Measurements from ENCODE around the gene TRPC4AP.

Gene TRPC4AP

DNA sequence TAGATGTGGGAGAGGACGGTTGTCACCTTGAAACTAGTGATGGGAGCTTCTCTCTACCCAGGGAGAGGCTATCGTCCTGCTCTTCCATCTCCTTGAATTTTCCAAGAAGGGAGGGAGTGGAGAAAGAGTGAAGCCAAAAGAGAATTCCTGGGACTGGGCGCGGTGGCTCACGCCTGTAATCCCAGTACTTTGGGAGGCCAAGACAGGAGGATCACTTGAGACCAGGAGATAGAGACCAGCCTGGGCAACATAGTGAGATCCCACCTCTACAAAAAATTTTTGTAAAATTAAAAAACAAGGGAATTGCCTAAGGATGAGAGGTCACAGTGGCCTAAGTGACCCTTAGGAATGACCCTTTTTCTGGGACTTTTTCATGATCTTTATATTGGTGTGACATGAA lies 128.1 kb downstream of the TRPC4AP start:
- DNase-seq, result no peak

DNA sequence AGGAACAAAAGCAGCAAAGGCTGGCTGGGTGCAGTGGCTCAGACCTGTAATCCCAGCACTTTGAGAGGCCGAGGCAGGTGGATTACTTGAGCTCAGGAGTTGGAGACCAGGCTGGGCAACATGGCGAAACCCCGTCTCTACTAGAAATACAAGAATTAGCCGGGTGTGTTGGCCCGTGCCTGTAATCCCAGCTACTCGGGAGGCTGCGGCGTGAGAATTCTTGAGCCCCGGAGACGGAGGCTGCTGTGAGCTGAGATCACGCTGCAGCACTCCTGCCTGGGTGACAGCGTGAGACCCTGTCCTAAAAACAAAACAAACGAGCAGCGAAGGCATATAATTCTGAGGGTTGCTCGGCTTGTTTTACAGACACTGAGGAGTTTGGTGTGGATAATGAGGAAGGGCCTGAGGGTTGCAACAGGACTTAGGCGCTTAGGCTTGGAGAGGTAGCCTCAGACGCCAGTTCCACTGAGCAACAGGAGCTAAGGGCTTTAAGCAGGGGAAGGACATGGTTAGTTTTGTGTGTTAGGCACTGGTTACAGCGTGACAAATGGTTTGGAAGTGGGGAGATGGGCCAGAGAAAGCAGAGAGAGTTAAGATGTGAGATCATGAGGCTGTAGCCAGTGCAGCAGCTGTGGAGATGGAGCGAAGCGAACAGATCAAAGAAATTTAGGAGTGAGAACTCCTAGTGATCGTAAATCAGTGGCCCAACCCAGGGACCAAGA lies 135.7 kb downstream of the TRPC4AP start:
- DNase-seq, result no peak

DNA sequence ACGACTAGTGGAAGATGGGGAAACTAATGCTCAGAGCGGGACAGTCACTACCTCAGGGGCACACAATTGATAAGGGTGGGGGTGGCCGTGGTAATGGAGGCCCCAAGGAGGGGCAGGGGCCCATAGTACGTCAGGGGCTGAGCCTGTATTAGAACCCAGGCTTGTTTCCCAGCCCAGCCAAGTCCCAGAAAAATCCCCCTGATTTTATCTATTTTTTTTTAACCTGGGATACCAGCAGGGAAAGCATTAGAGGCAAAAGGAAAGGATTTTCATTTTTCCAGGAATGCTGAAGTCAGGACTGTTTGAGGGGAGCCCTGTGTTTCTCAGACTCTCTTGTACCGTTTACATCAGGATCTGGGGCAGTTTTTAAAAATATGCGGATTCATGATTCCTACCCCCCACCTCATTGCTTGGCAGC lies 136.6 kb downstream of the TRPC4AP start:
- no peak for DNase-seq

DNA sequence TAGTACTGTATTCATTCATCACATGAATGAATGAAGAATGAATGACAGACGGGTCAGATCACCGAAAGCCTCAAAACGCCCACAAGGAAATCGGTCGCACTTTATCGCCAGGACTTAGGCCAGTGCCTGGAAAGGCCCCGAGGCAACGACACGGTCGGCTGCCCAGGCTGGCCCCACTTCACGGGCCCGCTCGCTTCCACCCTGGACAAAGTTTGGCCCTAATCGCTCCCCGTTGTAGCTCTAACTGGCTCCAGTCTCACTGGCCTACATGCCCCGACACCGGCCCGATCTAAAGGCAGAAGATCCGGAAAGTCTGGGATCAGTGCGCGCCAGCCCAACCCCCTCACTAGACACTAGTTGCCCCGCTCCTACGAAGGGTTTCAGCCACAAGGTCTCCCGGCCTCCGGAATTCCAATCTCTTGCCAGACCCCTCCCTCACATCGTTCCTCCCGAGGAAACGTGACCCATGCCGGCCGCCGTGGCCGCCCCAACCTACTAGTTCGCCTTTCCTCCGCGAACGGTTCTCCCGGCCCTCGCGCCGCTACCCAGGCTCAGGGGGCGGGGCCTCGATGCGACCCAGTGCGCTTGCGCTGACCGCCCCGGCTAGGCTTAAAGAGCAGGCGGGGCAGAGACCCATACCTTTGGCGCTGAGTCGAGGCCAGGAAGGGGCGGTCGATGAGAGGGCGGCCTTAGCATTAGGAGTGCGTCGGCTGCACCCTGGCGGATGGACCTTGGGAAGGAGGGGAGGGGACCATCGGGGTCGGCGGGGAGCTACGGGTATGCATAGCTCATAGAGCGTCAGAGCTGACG lies 137.2 kb downstream of the TRPC4AP start, which contains the start of the genes GSS and MYH7B:
GSS (minus strand) TSS at position 576 of the 810 bp plus-strand sequence. CDS start 3,954 bp downstream, outside the sequence.
MYH7B (plus strand) TSS at position 638 of the 810 bp plus-strand sequence. CDS start 22,138 bp downstream, outside the sequence.
- peak; percentile 98 for DNase-seq

DNA sequence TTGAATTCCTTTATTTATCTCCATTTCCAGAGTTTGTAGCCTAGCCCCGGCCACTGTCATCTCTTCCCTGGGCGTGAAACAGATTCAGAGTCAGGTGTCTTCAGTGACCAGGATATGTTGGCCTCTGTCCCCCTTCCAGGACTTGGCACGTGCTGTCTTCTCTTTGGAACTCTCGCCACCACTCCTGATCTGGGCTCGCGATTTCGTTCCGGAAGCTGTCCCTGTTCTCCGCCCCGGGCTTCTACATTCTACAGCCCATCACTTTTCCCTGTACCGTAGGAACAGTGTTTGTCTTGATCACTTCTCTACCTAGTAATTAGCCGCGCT lies 137.7 kb downstream of the TRPC4AP start:
- DNase-seq, result no peak

DNA sequence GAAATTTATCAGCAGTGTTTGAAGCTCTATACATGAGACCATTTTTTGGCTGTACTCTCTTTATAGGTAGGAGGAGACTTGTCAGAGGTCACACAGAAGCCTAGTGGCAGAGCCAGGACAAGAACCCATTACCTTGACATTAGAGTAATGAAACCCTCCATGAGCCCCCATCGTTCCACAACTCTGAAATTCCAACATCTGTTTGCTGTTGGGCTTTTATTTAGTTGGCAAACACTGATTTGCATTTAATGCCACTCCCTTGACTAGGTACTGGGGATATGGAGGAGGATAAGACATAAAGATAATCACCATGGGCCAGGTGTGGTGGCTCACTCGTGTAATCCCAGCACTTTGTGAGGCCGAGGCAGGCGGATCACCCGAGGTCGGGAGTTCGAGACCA lies 138.6 kb downstream of the TRPC4AP start:
- DNase-seq, result no peak

DNA sequence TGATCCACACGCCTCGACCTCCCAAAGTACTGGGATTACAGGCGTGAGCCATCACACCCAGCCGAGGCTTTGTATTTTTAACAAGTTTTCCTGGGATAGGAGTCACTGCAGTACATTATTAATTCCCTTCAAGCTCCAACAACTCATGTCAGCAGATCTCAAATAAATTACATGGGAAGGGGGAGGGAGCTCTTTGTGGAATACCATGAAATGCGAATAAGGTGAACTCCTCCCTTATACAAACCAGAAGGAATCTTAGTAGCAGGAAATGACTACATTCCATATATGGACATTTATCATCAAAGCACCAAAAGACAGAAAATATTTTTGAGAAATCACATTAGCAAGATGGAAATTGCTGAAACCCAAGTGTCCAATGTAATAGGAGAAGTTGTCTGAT lies 139.9 kb downstream of the TRPC4AP start:
- no peak for DNase-seq
